Activated T-cell treated with anti-CD3 and anti-CD28 coated beads, Interleukin-2, amount 50 U/mL, for 48 hours (primary cell): ENCODE data around the gene DNLZ.
A peak's percentile ranks its signal among the peaks of the same experiment; 100 is the strongest.

ENCODE experiments used
- DNase-seq, 2 experiments: peaks; one replicate each; pipeline ENCODE4 v3.0.0-alpha.2; 2020

The DNLZ gene

DNA sequence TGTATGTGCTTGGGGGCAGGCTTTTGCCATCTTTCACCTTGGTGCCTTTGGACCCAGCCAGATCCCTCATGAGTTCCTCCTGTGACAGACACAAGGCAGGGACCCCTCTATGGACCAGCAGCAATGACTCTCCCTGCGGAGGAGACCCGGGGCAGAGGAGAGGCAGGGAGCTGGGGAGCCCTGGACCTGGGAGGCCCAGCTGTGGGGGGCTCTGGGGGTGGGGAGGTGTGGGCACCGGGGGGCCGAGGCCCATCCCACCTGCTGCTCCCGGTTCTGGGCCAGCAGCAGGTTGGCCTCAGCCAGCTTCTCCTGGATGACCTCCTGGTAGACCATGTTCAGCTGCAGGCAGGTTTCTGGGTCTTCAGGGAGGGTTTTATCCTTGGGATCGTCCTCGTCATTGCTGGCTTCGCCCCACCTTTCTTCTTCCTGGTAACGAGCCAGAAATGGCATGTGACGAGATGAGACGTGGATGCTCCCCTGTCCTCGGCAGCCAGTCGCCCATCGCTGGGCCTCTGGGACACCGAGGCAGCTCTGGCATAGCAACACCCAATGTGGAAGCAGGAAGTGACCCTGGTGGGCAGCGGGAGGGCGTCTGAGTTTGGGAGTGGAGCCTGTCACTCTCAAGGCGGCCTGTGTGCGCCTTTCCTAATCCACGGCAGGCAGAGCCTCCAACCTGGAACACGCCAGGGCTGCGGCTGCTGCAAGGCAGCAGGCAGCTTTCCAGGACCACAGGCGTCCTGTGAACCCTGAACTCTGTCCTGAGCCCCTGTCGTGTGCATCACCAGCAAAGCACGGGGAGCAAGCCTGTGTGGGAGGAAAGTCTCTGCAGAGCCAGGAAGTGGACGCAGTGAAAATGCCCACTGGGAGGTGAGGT is 32.0 kb upstream of the DNLZ start:
- DNase-seq, result no peak

DNA sequence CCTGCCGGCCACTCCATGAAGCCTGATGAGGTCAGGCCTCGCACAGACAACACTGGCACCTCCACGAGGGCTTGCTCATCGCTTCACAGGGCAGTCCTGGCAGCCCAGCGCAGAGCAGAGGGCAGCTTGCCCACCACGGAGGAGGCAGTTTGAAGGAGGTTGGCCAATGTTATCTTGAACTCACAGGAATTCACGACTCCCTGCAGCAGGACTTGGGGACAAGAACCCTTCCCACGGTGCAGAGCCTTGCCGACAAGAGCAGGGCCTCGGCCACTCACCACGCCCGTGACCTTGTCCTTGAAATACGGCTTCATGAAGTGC is 31.4 kb upstream of the DNLZ start:
- no peak for DNase-seq

DNA sequence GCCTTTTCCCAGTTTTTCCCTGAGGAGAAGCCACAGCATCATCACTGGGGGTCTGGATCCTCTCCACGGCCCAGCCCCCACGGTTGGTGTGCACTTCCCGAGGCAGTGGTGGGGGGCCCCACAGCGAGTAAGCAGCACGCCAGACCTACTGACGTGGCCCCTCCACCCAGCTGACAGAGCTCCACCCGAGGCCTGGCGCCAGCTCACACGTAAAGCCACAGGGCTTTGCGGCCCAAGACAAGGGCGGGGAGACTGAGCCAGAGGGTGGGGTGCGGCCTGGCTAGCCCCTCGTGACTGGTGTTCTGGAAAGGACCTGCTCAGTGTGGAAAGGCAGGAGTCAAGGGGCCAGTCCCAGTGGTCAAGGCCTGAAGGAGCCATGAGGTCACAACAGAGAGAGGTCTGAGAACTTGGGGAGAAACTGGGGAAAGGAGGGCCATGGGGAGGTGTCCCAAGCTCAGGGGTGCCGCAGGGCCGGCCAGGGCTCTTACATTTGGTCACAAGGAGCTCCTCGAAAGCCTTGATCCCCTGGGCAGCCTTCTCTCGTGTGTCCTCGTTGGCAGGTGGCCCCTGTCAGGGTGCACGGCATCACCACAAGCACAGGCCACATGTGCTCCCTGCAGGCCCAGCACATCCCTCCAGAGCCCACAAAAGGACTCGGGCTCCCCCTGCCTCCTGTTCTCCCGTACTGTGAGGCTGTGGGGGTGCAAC is 30.9 kb upstream of the DNLZ start:
- DNase-seq, result no peak

DNA sequence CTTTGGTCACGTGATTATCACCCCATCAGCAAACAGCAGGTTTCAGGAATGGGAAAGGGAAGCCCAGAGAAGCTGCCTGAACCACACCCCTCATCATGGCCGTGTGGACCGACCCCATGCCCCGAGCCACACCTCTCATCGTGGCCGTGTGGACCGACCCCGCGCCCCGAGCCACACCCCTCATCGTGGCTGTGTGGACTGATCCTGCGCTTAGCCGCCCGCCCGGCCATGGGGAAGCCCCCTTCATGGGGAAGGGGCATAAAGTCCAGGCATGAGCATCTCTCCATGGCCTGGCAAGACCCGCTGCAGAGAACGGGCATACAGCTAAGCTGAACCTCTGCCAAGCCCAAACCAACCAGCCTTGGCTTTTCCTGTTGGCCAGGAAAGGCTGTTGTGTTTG is 30.0 kb upstream of the DNLZ start:
- DNase-seq, result no peak

DNA sequence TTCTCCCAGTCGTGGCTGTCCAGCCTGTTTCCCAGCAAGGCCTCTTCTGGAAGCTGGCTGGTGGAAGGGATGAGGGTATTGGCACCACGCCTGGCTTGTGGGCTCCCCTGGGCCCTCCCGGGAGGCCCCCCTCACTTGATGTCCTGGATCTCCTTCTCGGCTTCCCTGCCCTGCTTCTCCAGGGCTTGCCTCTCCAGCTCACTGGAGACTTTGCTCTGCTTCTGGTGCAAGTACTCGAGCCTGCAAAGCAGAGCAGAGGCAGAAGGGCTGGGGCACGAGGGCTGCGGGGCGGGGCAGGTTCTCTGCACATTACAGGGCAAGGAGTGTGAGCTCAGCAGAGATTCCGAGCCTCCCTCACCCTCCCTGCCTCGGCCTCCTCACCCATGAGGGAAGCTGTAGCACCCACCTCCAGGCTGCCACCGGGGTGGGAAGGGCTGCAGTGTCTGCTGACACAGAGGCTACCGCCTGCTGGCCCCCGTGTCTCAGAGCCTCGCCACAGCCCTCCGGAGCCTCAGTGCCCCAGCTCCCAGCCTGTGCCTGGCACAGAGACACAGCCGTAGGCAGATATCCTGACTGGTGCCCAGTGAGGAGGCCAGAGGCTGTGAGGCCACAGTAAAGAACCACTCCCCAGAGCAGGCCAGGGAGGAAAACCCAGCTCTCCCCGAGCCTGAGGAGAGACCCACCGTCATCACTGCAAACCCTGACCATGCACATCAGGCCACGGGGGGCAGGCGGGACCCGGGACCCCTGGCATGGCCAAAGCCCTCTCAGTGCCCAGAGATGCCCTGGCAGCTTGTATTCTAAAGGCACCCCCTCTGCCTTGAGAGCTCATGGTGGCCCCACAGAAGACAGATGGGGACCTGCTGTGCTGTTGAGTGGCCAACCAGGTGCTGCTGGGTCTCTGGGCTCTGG is 29.2 kb upstream of the DNLZ start:
- no peak for DNase-seq

DNA sequence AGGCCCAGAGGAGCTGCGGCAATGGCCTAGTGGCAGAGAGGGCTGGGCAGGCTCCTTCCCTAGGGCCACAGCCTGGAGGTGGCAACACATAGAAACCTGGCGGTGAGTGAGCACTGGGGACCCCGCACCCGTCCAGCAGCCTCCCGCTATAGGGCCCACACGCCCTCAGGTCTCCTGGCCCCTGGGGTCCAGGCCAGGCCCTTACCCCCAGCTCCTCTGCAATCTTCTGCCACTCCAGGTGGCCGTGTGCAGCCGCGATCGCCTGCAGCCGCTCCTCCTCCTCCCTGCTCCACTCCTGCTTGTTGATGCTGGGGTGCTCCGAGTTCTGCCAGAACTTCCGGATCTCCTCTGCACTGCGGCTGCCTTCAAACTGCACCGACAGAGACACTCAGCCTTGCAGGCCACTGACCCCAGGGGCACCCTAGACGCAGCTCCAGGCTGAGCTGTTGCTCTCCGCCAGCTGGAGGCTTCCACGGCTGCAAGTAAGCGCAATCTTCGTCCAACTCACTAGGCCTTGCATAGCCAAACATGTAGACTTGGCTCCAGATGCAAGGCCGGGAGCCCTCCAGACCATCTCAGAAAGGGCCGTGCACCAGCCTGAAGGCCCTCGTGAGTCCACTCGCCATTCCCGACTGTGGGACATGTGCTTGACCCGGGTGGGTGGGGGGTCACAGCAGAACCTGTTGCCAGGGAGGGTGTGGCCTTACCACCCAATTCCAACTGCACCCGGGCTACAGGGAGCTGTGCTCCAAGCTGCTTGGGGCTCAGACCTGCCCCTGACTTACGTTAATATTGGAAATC is 28.4 kb upstream of the DNLZ start:
- DNase-seq, result no peak

DNA sequence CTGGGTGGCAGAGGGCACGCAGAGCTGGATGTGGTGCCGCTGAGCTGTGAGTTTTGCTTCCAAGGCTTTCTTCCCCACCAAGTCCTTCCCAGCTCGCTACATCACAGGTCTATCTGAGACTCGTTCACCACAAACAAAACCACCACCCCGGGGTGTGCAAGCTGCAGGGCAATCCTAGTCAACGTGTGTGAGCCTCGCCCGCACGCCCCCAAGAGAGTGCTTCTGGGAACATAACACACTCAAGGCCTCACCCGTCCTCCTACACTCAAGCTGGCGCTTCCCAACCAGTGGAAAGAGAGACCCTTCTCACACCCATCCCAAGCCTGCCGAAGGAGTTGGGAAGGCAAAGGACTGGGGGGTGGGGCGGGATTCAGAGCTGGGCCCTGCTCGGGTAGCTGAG is 25.9 kb upstream of the DNLZ start:
- DNase-seq, result no peak

DNA sequence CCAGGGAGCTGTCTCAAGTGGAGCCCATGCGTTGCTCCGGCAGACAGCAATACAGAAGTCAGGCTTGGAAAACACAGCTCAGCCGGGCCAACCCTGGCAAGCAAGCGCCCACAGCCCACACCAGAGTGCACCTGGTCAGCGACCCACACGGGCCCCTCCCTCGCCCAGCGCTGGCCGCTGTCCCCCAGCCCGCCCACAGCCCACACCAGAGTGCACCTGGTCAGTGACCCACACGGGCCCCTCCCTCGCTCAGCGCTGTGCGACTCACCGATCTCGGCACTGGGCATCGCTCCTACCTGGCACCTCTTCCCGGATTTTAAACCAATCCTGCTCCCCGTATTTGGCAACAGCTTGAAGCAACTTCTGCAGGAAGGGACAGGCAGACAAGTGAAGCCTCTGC is 23.7 kb upstream of the DNLZ start:
- no peak for DNase-seq

DNA sequence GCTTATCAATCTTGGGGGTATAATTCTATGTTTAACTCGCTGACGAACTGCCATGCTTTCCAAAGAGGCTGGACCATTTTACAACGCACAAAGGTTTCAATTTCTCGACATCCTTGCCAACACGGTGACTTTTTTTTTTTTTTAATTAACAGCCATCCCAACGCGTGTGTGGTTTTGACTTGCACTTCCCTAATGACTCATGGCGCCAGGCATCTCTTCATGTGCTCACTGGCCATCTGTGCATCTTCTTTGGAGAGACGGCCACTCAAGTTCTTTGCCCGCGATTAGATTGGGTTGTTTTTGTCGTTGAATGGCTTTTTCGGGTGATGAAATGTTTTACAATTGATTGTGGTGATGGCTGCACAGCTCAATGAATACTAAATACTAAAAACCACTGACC is 22.5 kb upstream of the DNLZ start:
- DNase-seq, result no peak

DNA sequence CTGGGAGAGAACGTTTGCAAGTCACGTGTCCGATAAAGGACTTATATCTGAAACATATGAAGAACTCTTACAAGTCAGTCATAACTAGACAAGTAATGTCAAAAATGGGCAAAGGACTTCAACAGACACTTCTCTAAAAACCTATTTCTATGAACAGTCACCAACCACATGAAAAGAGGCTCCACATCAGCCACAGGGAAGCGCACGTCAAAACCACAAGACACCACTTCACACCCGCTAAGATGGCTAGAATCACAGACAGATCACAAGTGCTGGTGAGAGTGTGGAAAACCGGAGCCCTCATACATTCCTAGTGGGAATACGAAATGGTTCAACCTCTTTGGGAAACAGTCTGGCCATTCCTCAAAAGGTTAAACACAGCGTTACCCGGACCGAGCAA is 21.5 kb upstream of the DNLZ start:
- DNase-seq, result peak; percentile 57 to 60

DNA sequence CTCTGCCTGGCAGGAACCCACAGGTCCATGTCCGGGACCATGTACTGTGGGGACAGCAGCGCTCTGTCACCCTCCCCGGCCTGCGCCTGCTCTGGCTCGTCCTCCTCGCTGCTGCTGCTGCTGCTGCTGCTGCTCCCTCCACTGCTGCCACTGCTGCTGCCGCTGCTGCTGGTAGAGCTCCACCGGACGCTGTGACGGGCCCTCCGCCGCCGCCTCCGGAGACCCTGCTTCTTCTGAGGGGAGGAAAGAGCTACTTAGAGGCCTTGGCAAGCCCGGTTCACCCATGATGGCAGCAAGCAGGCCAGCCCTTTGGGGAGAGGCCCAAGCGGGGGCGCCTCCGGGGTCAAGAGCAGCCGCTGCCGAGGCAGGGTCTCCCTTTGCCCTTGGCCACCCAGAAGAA is 19.9 kb upstream of the DNLZ start:
- no peak for DNase-seq

DNA sequence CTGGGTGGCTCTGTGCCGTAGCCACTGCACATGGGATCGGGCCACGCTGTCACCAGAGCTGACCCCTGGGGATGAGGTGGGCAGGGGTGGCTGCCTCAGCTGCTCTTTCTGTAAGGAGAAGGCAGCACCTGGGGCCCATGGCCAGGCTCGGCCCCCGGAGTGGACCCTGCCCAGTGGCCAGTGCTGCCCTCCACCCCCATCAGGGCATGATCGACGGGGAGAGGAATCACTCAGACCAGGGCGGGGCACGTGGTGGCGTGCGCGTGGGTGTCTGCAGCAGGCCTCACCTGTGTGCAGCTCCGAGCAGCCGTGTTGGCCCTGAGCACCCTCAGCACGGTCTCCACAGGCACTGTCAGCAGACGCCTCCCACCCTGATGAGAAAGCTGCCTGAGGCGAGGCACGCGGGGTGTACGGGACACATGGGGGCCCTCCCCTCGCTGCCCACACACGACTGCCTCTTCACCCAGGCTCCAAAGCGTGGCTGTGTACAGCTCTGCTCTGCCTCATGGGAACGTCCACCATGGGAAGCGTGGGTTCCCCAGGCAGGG is 18.5 kb upstream of the DNLZ start:
- no peak for DNase-seq

DNA sequence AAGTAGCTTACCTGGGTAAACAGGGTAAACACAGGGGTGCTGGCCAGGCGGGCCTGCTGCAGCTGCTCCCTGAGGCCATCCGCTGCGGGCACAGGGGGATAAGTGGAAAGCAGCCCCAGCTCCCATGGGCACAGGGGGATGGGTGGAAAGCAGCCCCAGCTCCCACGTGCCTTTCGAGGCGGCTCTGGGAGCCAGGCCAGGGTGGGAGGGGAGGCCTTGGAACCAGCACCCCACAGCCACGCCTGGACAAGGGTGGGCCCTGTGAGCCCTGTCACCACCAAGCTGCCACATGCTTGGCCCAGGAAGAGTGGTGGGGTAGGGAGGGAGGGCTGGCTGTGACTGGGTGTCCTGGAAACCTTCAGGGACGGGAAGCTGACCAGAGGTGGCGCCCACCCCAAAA is 17.8 kb upstream of the DNLZ start:
- no peak for DNase-seq

DNA sequence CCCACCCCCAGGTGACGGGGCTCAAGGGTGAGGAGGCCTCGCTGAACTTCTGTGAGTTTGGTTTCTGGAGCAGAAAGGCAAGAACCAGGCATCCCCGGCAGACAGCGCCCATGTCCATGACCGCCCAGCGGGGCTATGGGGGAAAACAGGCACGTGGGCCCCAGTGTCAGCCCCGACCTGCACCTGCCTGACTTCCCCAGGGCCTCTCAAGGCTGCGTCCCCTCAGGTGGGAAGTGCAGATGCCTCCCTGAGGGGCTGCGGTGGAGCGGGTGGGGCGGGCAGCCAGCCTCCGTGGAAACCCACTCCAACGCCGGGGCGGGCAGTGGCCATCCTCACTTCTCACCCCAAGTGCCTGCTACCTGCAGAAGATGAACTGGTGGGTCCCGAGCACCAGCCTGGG is 16.8 kb upstream of the DNLZ start:
- no peak for DNase-seq

DNA sequence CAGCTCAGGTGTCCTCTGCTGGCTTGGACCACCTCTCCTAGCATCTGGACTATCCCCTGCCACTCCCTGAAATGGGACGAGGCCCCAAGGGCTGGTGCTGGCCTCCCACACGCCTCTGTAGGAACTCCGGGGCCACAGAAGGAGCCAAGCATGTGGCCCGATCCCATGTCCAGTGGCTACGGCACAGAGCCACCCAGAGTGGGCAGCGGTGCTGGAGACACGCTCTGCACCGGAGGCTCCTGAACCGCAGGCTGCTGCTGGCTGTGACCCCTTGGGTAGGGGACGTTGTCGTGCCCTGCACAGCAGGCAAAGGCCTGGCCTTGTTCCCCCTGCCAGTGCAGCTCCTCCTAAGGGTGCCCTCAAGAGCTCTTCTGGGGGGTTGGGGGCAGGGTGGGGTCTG is 16.3 kb upstream of the DNLZ start:
- DNase-seq, result no peak

DNA sequence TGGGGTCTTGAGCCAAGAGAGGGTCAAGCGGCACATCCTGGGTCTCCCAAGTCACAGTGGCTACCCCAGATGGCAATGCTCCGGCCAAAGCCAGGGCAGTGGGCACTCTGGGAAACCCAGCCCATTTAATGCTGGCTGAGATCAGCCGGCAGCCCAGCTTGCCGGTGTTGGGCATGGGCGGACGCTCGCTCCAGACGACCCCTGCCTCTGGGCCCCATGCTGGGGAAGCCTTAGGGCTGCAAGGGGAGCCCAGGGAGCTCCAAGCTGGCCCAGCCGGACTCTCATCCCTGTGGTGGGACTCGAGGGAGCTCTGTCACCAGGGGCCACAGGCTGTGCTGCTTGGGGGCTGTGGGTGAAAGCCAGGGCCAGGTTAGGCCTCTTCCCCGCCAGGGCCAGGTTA is 15.9 kb upstream of the DNLZ start:
- DNase-seq, result no peak

DNA sequence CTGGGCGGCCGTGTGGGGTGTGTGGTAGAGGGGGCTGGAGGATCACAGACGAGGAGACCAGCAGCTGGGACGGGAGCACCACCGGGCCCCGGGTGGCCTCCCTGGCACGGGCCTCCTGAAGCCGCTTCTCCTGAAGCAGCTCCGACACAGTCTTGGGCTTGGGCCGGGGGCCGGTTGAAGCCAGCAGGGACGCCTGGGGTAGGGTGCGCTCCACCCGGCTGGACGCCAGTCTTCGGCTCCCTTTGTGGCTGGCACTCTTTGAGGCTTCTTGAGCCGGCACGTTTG is 15.4 kb upstream of the DNLZ start:
- no peak for DNase-seq

DNA sequence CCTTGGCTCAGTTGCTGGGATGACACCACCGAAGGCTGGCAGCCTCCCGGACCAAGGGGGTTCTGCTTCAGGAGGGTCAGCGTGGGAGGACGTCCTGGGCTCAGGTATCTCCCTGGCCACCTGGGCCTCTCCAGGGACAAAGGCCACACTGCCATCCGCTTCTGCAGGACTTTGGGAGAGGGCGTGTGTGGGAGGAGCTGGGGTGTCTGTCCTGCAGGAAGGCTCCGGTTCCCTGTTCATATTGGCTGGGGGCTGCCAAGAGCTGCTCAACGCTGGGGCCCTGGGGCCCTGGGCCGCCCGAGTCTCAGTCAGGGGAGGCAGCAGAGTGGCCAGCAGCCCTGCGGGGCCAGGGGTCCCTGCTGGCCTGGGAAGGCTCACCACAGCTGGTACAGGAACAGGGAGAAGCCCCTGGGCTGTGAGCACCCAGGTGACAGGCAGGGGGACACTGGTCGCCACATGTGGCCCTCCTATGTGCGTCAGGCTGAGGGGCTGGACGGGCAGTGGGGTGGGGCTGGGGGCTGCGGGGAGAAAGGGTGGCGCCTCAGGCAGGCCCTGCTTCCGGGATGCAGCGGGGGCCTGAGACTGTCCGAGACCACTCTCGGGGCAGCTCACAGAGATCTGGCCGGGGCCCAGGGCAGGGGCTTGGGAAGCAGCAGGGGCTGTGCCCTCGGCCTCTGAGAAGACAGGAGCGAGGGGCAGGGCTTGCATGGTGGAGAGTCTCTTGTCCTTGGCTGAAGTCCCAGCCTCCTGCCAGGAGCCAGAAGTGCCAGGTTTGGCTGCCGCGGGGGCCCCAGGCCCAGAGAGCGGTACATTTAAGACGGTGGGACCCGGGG is 14.8 kb upstream of the DNLZ start:
- DNase-seq, result no peak

DNA sequence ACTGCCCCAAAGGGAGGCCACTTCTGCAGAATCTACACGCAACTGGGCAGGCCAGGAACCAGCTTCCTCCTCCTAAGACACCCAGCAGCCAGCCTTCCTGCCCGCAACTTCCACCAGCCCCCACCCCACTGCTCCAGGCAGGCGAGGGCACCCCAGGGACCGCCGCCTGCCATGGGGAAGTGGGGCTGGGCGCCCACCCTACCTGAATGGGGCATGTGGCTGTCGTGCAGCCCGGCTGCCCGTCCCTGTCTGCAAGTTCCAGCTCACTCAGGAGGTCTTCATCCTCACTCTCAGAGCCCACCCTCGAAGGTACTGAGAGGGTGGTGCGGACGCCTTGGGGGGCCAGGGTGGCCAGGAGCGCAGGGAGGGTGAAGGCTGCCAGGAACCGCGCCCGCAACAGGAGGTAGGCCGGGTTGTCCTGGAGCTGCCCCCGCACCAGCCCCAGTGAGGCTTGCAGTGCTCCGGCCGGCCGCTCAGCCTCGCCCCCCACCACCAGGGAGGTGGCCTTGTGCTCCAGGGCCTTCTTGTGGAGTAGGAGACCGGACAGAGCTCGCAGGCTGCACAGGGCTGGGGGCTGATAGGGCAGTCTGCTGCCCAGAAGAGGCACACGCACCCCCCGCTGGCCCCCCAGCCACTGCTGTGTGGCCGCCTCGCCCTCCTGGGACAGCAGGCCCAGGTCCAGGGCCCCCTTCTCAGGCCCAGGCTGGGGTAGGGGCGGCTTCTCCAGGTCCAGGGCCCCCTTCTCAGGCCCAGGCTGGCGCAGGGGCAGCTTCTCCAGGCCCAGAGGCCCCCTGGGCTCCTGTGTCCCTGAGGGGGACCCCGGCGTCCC is 14.0 kb upstream of the DNLZ start:
- no peak for DNase-seq

DNA sequence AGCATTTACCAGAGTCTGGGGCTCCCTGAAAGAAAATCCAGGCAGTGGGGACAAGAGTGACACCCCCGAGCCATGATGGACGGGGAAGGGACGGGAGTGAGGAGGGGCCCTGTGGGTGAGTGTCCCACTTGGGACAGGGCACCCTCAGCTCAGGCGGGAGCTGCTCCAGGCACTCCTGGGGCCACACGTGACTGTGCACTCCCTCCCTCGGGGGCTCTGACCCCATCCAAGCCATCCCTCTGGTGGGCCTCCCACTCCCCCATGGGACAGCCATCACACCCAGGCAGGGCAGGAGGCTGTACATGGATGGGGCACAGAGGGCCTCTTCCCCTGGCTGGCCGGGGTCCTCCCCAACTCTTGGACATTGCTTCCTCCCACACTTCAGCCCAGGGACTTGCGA is 12.9 kb upstream of the DNLZ start:
- DNase-seq, result no peak

DNA sequence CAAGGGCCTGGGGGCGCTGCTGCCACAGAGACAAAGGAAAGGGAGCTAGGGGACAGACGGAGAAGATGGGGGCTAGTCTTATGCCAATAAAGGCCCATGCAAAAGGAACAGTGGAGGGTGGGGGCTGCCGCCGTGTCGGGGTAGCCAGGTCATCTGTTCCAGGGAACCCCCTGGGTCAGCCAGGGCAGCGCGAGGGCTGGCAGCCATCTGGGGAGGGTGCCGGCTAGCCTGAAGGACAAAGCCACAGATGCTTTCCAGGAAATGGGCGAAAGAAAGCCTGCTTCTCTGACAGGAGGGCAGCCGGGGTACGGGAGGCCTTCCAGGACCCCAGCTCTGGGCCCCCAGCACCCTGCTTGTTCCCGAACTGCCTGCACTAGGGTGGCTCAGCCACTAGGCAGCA is 11.6 kb upstream of the DNLZ start:
- no peak for DNase-seq
